Hematopoietic multipotent progenitor cell treated with erythropoietin and hydrocortisone succinate and interleukin-3 and kit ligand, for 4 days (in vitro differentiated cells): ENCODE results near the gene TMEM8B.

ENCODE experiments used
- DNase-seq: peaks from one replicate; pipeline ENCODE4 v3.0.0-alpha.2; 2015

Gene TMEM8B

DNA sequence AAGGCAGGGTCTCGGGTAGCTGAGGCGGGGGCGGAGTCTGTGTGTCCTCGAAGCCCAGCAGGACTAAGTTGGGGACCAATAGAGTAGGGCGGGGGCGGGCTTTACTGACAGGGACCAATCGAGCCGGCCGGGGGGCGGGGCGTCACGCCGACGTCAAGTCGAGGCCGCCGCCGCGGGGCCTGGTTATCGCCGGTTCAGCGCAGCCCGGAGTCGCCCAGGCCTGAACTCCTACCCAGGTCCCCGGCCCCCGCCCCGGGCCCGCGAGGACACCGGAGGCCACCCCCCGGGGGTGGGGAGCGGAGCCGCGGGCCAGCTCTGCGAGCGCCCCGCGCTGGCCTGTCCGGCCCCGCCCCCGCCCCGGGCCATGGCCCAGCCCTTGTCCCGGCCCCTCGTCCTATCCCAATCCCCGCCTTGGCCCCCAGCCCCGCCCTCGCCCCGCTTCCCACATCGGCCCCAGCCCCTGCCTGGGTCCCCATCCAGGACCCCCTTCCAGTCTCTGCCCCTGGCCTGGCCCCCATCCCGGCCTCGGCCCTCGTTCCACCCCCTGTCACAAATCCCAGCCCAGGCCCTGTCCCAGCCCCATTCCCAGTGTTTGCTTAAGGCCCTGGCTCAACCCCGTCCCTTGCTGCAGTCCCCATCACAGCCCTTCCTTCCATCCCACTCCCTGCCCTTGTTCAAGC is at the start of gene TMEM8B:
Gene TMEM8B (plus strand): TSS at position 145 of the 680 bp plus-strand sequence. CDS start 220 bp downstream, at position 365.
- DNase-seq = peak; percentile 97

GRCh38 chr9:35781066-35781465 is 48.0 kb upstream of the TMEM8B start:
- DNase-seq = no peak

DNA sequence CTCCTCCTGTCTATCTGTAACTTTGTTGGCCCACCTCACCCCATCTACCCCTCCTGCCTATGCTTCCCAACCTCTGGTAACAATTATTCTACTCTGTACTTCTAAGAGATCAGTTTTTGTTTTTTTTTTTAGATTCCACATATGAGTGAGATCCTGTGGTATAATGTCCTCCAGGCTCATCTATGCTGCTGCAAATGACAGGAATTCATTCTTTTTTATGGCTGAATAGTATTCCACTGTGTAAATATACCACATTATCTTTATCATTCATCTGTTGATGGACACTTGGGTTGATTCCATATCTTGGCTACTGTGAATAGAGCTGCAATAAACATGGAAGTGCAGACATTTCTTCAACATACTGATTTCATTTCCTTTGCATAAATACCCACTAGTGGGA is 45.6 kb upstream of the TMEM8B start:
- no peak for DNase-seq

- no peak for DNase-seq
Observed at GRCh38 chr9:35789541-35789940, 39.5 kb upstream of the TMEM8B start.

- no peak for DNase-seq
Observed at GRCh38 chr9:35790025-35790384, 39.0 kb upstream of the TMEM8B start.

DNA sequence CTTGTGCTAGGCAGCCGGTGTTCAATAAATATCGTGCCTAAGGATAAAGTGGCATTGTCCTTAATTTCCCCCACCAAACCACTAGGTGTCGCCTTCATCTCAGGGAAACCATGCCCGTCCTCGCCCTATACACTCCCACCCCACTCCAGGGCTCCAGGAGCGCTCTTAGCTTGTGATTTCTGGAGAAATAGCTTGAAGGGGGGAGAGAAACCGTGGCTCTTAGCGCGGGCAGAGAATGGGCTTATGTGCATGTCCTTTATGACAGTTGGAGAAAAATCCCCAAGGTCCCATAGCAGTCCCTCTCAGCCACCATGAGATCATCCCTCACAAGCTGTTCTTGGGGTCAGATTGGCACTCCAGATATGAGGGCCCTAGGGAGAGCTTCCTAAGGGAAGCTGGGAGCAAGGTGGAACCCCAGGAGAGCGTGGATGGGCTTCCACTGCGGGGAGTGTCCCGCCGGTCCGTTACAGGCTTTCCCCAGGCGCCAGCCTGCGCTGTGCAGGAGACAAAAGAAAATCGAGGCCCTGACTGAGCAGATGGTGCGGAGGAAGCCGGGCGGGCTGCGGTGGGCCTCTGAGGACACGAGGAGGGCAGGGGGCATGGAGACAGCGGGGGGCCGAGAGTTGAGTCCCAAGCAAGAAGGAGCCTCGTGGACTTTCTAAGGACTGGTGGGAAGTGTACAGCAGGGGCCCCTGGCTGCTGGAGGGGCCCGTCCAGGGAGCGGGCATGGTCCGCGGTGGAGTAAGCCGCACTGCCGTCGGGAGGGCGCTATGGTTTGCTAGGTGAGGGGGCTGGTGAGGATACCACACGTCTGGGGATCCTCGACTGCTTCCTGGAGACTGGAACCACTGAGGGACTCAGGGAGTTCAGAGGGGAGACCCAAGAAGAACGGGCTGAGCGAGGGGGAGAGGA is 38.4 kb upstream of the TMEM8B start:
- DNase-seq = peak; percentile 88

DNA sequence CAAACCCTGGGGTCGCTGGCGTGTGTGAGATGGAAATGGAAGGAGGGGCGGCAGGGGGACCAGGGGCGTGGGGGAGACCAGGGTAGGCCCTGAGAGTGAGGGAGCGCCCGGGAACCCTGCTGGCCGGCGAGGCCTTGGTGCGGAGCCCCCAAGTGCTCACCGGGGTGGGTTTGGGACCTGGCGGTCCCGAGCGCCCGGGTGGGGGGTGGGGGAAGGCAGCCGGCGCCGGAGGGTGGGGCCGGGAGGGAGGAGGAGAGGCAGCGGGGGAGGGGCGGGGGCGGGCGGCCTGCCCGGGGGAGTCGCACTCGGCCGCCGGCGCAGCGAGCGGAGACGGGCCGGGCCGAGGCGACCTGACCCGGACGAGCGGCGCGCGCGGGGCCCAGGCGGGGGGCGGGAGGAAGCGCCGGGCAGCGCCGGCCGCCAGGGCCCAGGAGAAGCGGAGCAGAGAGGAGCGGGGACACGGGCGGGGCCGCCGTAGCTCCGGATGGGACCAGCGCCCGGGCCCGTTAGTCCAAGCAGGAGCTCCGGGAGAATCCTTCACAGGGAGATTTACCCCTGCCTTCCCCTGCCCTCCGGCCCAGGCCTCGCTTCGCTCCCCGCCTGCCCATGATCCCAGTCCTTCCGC is 37.6 kb upstream of the TMEM8B start, which contains the start of gene NPR2:
Gene NPR2 (plus strand): TSS at position 295 of the 625 bp plus-strand sequence. CDS start 818 bp downstream, outside the sequence.
- no peak for DNase-seq

GRCh38 chr9:35792024-35792813 is 36.8 kb upstream of the TMEM8B start:
- DNase-seq = no peak

DNA sequence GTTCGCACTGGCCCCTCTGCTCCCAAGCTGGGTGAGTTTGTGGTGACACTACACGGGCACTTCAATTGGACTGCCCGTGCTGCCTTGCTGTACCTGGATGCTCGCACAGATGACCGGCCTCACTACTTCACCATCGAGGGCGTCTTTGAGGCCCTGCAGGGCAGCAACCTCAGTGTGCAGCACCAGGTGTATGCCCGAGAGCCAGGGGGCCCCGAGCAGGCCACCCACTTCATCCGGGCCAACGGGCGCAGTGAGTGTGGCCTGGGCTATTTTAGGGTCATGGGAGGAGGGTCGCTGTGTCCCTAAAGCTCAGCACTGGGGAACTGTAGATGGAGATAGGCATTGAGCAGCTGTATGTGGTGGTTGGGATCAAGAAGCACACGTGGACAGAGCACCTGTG is 36.2 kb upstream of the TMEM8B start:
- no peak for DNase-seq

GRCh38 chr9:35793461-35793860 is 35.6 kb upstream of the TMEM8B start:
- no peak for DNase-seq

DNA sequence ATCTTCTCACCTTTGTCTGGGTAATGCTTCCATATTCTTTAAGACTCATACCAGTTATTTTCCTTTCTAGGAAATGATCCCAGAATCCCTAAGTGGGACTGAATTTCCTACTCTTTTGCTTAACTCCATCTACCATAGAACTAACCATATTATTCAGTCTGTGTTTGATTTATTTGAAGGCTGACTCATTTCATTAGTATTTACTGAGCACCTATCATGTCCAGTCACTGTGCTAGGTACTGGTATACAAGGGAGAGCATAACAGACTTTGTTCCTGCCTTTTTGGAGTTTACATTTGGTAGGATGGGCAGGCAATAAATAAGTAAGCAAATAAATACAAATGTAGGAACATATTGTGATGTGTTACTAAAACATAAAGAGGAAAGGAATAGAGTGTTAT is 33.3 kb upstream of the TMEM8B start:
- DNase-seq = no peak

DNA sequence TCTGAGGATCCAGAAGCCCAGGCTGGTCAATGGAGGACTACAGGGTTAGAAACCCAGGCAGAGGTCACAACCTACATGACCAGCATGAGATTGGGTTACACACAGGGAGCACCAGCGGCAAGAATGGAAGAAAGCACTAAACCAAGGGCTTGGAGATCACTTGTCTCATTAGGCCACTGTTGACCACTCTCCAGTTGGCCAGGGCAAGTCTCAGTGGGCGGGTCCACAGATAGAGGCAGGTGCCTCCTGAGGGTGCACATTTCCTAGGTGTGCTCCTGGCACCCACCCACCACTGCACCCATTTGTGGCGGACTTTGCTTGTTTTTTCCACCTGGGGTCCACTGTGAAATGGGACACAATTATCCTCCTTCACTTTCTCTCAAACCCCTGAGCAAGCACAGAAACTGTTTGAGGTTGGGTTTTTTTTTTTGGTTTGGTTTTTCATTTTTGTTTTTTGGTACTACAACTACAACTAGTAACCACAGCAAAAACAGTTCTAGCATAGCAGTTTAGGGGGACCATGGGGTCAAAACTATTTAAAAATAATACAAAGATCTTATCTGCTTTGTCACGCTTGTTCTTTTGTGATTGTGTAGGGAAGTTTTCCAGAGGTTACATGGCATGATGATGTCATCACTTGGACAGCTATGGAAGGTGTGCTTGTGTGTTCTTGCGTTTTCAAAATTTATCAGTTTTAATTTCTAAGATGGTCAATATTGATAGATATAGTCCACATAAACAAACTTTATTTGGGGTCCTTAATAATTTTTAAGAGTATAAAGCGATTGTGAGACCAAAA is 31.5 kb upstream of the TMEM8B start:
- no peak for DNase-seq

GRCh38 chr9:35798658-35799374 is 30.2 kb upstream of the TMEM8B start:
- DNase-seq = no peak

DNA sequence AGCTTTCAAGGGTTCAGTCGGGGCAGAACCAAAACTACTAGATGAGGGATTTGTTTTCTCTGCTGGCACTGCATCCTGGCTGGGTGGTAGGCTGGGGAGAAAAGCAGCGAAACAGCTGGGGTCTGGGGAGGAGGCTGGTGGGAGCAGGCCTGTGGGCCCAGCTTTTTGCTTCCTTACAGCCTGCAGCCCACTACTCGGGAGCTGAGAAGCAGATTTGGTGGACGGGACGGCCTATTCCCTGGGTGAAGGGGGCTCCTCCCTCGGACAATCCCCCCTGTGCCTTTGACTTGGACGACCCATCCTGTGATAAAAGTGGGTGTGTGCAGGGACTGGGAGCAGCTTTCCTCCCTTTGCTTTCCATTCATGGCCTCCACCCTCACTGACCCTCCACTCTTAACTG is 28.5 kb upstream of the TMEM8B start:
- DNase-seq = no peak

DNA sequence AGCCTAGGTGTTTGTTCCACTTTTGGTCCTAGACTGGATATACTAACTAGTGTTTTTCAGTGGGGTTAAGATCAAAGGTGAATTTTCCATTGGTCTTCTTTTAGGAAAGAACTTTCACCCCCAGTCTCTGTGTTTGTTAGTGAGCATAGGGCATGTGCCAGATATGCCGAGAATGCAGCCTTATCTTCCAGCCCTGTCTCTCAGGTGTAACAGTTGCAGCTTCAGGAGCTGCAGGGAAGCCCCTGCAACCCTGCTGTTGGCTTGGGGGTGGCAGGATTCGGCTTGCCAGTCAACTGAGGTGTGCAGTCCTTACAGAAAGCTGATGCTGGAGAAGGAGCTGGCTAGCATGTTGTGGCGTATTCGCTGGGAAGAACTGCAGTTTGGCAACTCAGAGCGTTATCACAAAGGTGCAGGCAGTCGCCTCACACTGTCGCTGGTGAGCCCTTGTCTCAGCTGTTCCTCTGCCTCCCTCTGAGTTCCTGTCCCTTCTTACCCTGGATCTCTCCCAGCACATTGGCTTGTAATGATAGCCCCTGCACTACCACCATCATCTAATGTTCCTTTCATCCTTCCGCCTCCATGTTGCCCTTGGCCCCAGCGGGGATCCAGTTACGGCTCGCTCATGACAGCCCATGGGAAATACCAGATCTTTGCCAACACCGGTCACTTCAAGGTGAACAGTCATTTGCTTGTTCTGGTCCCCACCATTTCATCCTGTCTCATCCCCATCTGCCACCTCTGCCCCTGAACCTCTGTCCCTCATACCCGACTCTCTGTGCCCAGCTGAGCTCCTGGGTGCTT is 27.5 kb upstream of the TMEM8B start:
- DNase-seq = no peak

- no peak for DNase-seq
Observed at GRCh38 chr9:35806101-35806500, 22.9 kb upstream of the TMEM8B start.

DNA sequence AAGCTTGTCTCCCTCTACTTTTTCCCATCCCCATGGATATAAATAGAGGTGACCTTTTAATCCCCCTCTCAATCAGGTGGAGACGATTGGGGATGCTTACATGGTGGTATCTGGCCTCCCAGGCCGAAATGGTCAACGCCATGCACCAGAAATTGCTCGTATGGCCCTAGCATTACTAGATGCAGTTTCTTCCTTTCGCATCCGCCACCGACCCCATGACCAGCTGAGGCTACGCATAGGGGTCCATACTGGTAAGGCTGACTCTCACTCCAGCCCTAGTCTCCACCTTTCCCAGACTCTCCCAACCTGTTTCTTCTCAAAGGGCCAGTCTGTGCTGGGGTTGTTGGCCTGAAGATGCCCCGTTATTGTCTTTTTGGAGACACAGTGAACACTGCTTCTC is 20.6 kb upstream of the TMEM8B start:
- no peak for DNase-seq

DNA sequence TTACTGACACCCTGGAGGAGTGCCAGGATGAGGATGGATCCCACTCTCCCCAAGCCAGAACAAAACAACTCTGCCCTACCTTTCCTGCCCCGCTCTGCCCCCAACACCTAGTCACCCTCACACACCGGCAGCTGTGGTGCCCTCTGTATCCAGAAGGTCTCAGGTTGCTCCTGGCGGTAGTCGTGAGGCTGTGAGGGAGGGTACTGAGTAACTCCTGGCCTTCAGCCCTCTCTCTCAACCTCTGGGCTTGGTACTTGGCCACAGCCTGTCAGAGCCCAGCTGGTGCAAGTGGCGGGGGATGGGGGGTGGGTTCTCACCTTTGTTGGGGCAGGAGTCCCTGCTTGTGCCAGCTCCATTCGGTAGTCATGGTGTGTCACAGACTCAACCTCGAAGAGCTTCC is 18.9 kb upstream of the TMEM8B start:
- DNase-seq = no peak

DNA sequence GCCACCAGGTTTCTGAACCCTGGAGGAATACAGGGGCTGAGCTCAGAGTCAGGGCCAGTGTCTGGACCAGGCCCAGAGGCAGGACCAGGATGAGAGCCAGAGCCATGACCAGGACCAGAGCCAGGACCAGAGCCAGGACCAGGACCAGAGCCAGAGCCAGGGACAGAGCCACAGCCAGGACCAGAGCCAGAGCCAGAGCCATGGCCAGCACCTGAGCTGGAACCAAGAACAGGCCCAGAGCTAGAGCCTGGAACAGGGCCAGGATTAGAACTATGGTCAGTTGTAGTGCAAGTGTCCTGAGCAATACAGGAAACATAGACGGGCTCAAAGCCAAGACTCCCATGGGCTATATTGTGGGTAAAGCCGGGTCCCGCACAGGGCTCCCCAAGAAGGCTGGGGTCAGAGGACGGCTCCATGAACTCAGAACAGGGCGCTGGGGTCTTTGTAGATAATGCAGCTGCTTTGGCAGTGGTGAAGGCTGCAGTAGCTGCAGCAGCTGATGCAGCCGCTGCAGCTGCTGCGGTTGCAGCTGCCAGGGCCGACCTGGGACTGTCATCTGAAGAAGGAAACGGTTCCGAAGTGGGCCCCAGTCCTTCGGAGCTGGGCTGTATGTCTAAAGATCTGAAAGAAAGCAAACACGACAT is 17.5 kb upstream of the TMEM8B start:
- DNase-seq = no peak
